CD4-positive, alpha-beta T cell treated with Interleukin-17A for 4 hours (primary cell): ENCODE results near the gene C13orf46.
"Not testable (repeated sequence)": the region's sequence is repeated elsewhere in the genome, so short reads cannot be mapped to it uniquely, and the experiment has no call there.

Experiments
- DNase-seq: peaks from one replicate; pipeline ENCODE4 v3.0.0-alpha.2; 2020; ENCODE audit warnings: mixed read lengths

Gene C13orf46

GRCh38 chr13:113991676-113992179, 17.9 kb upstream of the C13orf46 start:
- no peak for DNase-seq

- DNase-seq: no peak
Observed at GRCh38 chr13:113991191-113991669, 17.4 kb upstream of the C13orf46 start.

GRCh38 chr13:113990321-113990837, 16.5 kb upstream of the C13orf46 start:
- no peak for DNase-seq

- no peak for DNase-seq
Observed at GRCh38 chr13:113989585-113990300, 15.9 kb upstream of the C13orf46 start.

- not testable (repeated sequence) for DNase-seq
Observed at GRCh38 chr13:113988859-113989258, 15.0 kb upstream of the C13orf46 start.

GRCh38 chr13:113982296-113982661, 8.4 kb upstream of the C13orf46 start:
- no peak for DNase-seq

- no peak for DNase-seq
Observed at GRCh38 chr13:113981611-113982295, 7.9 kb upstream of the C13orf46 start.

GRCh38 chr13:113981194-113981605, 7.3 kb upstream of the C13orf46 start:
- no peak for DNase-seq

GRCh38 chr13:113980489-113981064, 6.7 kb upstream of the C13orf46 start:
- DNase-seq: no peak

GRCh38 chr13:113979791-113980471, 6.1 kb upstream of the C13orf46 start:
- no peak for DNase-seq

- no peak for DNase-seq
Observed at GRCh38 chr13:113978741-113979481, 5.0 kb upstream of the C13orf46 start.

- DNase-seq: no peak
Observed at GRCh38 chr13:113977976-113978375, 4.1 kb upstream of the C13orf46 start.

GRCh38 chr13:113976711-113977684, 3.1 kb upstream of the C13orf46 start:
- no peak for DNase-seq

GRCh38 chr13:113975416-113975815, 1.5 kb upstream of the C13orf46 start:
- DNase-seq: no peak

GRCh38 chr13:113974304-113975281, 717 bp upstream of the C13orf46 start:
- DNase-seq: no peak

- no peak for DNase-seq
Observed at GRCh38 chr13:113972451-113973217, 1.2 kb downstream of the C13orf46 start.

GRCh38 chr13:113971471-113972231, 2.2 kb downstream of the C13orf46 start:
- DNase-seq: no peak
